Erythroblast (primary cell): Measurements from ENCODE around the gene CRTAC1.

Experiments used
- DNase-seq, 2 experiments: peaks; one replicate each; lab custom pipeline; 2025; lab: John Stamatoyannopoulos, UW
- GATA1 ChIP-seq: IDR thresholded peaks from 2 replicates; pipeline ENCODE4 v1.6.1; 2011; ENCODE audit warnings: low read depth, mild to moderate bottlenecking, control low read depth, low read length, moderate library complexity
- POLR2A ChIP-seq: IDR thresholded peaks from 2 replicates; pipeline ENCODE4 v1.6.1; 2011; ENCODE audit warnings: mild to moderate bottlenecking, low read length

CRTAC1 gene

DNA sequence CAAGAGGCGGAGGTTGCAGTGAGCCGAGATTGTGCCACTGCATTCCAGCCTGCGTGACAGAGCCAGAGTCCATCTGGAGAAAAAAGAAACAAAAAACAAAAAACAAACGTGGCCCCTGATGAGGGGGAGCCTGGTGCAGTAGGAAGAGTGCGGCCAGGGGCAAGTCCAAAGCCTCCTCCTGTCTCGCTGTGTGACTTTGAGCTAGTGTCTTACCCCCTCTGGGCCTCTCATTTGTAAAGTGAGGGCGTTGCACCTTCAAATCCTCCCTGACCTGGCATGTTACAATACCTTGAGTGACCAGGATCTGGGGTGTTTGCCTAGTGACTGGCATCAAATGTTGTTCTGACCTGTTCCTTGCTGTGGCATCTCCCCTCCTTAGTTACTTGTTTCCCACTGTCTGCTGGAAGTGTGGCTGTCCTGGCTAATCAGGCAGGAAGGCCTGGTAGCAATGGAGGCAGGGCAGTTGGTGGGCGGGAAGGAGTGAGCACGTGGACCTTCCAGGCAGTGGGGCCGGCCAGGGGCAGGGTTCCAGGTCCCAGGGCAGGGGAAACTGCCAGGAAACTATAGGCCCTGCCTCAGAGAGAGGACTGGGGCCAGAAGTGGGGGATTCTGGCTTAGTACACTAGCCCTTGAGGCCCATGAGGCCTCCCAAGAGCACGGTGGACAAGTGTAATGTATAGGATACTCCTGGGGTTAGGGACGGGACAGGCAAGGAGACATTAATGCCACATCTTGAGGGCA lies 205.2 kb downstream of the CRTAC1 start:
- TF ChIP-seq POLR2A: no peak
- no peak for TF ChIP-seq GATA1
- no peak for DNase-seq

DNA sequence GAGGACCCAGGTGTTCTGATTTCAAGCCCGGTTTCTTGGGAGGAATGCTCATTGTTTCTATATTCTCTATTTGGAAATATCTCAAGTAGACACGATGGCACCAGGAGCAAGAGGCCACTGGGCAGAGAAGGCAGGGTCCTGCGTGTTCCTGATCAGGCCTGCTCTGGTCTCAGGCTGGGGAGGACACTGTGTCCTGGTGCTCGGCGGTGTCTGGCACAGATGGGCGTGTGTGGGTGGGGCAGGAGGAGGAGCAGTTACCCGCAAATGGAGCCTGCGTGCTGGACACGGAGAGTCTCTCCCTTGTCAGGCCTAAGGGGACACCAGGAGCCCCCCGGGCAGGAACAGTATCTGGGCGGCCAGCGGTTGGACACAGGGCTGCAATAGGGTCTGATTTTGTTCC lies 206.7 kb downstream of the CRTAC1 start:
- no peak for DNase-seq

DNA sequence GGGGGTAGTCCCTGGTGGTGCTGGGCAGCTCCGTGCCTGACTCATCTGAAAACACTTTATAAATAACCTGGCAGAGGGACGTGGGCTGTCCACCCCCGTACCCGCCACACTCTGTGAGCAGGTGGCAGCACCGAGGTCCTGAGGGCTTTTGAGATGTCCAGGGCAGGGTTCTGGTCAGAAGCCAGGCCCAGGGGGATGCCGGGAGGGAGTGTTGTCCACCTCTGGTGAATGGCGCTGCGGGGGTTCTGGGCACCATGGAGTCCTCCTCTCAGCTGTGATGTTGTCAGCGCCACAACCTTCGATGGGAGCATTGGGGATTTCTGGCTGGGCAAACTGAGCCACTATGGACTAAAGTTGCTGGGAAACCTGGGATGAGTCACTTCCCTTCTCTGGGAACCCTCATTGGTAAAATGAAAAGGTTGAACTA lies 208.1 kb downstream of the CRTAC1 start:
- DNase-seq: no peak
- TF ChIP-seq GATA1: no peak
- no peak for TF ChIP-seq POLR2A

More for the DNA sequence above, 206.7 kb downstream of the CRTAC1 start:
- TF ChIP-seq POLR2A: no peak
- no peak for TF ChIP-seq GATA1

DNA sequence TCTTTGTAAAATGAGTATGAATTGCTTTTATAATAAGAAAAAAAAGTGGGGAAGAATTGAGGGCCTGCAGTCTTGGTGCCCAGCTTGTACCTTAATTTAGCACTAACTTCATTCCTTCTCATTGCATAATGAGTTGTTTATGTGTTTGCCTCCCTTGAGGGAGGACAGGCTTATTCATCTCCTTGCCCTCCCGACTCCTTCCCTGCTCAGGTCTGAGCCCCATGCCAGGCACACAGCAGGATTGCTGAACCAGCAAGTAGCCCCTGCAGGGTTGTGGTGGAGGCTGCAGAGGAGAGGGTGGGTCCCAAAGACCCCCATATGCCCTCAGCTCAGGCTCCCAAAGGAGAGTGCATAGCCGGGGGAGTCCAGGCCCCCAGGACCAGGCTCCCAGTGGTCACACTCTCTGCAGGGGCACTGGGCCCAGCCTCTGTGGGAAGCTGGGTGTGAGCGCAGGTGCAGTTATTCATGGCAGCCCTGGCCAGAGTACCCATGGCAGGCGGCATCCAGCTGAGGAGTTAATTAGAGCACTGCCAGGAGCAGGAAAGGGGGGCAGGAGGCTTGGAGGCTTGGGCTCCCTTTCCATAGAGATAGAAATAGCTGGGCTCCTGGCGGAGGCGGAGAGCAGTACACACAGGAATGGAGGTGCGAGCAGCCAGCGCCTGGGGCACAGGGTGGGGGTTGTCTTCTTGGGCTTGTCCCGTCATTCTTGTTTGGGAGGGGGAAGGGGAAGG lies 208.9 kb downstream of the CRTAC1 start:
- DNase-seq: no peak

DNA sequence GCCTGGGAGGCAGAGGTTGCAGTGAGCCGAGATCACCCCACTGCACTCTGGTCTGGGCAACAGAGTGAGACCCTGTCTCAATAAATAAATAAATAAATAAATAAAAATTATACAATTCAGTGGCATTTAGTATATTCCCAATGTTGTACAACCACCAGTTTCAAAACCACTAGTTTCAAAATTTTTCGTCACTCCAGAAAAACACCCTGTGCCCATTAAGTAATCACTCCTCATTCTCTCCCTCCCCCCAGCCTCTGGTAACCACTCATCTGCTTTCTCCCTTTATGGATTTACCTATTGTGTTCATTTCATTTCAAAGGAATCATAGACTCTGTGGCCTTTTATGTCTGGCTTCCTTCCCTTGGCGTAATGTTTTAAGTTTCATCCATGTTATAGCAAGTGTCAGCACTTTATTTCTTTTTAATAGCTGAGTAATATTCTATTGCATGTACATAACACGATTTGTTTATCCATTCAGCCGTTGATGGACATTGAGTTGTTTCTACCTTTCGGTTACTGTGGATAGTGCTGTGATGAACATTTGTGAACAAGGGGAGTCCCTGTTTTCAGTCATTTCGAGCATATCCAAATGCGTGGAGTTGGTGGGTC lies 210.2 kb downstream of the CRTAC1 start:
- TF ChIP-seq POLR2A (no peak), GATA1 (no peak)
- no peak for DNase-seq

More for the DNA sequence above, 208.9 kb downstream of the CRTAC1 start:
- no peak for TF ChIP-seq GATA1
- no peak for TF ChIP-seq POLR2A

DNA sequence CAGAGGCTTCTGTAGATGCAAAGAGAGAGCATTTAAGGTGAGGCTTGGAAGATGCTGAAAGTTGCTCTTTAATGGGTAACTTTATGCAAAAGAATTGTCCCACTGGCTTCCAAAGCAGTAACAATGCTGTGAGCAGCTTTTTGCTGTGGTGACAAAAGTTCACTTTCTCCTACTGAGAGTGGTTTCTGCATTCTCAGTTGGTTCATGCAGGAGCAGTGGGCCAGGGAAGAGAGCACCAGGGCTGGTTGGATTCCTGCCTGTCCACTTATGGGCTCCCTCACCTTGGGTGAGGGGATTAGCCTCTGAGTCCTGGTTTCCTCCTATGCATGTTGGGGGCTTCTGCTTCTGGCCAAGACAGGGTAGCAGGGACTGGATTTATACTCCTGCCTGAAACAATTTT lies 211.8 kb downstream of the CRTAC1 start:
- TF ChIP-seq GATA1: no peak
- TF ChIP-seq POLR2A: no peak
- no peak for DNase-seq

DNA sequence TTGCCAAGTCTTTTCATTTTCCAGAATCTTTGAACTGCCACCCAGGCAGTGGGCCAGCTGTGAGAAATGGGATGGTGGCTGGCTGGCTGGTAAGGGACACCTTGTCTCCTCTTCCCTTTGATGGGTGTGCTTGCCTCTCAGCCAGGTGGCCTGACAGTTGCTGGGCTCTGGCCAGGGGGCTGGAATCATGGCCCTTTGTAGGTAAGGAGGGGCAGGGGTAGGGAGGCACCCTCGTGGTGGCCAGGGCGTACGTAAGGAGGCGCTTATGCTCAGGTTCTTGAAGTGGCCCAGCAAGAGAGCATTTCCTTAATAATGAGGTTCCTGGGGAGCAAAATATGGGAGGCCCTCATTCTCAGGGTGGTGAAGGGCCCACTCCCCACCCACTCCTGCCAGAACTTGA lies 213.8 kb downstream of the CRTAC1 start:
- no peak for TF ChIP-seq POLR2A
- no peak for DNase-seq
